Hematopoietic multipotent progenitor cell (in vitro differentiated cells): ENCODE data around the gene PCCA. TPM values are rescaled to one million over a fixed set of nuclear protein-coding genes. Genes with fewer than 3 reads are reported as not detected.
"Not testable (repeated sequence)": the region's sequence is repeated elsewhere in the genome, so short reads cannot be mapped to it uniquely, and the experiment has no call there.

ENCODE experiments used
- DNase-seq, 3 donors: peaks; one replicate each; pipeline ENCODE4 v3.0.0-alpha.2; 2011 to 2015; ENCODE audit warnings: low read depth in 2 of 3, low spot score in 2 of 3
- total RNA-seq: library from RNA; depleted of rRNA; stranded (reverse); fragments of >200 nt; gene quantifications from one replicate; pipeline ENCODE4 v1.2.3, GENCODE V29; 2012

Gene PCCA
- total RNA-seq, 1 donor = 11.0 TPM

DNA sequence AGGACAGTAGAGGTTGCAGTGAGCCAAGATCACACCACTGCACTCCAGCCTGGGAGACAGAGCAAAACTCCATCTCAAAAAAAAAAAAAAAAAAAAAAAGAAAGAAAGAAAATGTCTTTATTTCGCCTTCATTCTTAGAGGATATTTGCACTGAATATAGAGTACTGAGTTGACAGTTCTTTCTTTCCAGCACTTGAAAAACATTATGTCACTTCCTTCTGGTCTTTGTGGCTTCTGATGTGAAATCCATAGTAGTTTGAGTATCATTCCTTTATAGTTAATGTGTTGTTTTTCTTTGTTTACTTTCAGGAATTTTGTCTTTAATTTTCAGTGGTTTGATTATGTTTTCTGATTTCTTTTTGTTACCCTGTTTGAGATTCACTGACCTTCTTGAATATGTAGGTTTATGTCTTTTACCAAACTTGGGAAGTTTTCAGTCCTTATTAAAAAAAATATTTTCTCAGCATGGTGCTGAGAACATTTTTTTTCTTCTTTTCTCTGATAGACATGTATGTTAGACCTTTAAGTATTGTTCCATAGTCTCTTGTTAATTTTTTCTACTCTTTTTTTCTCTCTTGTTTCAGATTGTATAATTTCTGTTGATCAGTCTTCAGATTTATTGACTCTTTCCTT, 50.1 kb downstream of the PCCA start:
- no peak for DNase-seq

DNA sequence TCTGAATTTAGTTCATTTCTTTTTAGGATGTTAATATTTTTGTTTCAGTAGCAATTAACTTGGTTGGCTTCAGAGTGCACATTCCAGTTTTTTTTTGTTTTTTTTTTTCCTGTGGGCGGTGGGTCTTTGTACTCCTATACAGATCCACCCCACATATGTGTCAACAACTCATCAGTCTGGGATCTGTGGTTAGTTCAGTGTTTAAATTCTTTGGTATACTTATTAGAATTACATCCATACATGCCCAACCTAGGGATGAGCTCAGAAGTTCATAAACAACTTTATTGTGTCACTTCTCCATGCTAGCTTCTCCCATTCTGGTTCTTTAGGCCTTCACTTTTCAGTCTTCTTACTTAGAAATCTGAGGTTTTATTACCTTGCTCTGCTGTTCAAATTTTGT, 50.9 kb downstream of the PCCA start:
- DNase-seq = no peak

DNA sequence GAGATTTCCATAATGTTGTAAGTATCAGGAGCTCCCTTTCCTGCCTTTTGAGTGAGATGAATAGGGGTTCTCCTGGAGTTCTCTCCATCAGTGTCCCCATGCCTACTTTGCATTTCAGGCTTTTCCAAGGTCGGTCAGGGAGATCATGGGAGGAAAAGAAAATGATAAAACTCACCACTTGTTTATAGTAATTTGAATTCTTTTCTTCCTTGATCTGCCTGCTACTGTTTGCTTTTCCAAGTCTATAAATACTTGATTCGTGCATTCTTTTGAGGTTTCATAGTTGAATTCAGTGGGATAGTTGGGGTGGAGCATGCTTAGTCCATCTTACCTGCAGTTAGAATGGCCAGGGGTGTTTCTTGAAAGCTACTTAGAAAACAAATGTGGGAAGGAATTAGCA, 51.5 kb downstream of the PCCA start:
- DNase-seq = no peak

- not testable (repeated sequence) for DNase-seq
Observed at GRCh38 chr13:100141461-100141961, 52.6 kb downstream of the PCCA start.

DNA sequence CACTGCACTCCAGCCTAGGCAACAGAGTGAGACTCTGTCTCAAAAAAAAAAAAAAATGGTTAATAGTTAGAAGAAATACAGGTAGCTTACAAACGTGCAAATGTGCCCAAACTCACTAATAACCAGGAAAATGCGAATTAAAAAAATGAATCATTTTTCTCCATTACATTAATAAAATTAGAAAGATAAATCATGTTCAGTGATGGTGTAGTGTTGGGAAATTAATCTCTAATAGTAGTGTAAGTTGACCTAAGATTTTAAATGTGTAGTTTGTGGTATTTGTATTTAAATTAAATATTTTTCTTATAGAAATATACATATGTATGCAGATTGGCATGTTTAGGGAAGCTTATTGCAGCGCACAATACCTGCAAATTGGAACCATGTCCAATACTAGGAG, 57.6 kb downstream of the PCCA start:
- DNase-seq = no peak

DNA sequence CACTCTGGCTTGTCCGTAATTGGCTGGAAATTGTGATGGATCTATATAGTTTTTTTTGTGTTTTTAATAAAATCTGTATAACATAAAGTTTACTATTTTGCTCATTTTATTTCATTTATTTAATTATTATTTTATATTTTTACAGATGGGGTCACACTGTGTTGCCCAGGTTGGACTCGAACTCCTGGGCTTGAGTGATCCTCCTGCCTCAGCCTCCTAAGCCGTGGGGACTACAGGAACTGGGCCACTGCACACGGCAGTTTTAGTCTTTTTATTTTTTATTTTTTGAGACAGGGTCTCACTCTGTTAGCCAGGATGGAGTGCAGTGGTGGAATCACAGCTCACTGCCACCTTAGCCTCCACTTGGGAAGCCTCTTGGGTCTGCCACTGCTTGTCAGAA, 58.9 kb downstream of the PCCA start:
- DNase-seq = no peak

DNA sequence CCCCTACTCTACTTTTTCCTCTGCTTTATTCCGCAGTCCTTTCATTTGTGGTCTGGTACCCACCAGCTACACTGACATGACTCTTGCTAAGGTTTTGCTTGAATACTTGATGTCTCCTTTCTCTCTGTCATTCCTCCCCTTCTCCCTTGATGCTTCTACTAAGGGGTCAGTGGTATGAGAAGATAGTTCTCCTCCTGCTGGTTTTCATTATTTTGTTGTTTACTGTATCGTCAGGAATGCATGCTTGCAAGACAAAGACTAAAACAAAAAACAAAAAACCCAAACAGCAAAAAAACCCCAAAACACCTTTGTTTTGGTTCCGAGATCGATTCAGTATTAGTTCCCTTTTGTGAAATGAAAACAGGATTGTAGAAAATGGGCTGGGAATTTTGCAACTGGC, 59.5 kb downstream of the PCCA start:
- no peak for DNase-seq

- DNase-seq = no peak
Observed at GRCh38 chr13:100149389-100149788, 60.5 kb downstream of the PCCA start.

DNA sequence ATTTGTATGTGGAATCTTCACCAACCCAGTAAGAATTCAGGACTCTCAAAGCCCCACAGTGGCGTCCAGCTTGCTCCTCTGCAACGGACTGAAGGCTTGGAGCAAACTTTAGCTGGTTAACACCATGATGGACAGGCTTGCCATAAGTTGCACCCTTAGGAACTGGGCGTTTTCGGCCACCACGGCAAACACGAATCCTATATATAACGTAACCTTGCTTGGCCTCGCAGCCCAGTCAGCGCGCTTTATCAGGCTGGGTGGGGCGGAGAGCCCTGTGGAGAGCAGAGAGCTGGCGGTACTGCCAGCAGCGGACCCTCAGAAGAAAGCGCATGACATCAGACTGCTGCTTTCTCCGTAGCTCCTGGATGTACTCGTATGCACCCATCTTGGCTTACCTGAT, 61.8 kb downstream of the PCCA start:
- DNase-seq = not testable (repeated sequence)

GRCh38 chr13:100154842-100155416, 66.0 kb downstream of the PCCA start:
- no peak for DNase-seq

- no peak for DNase-seq
Observed at GRCh38 chr13:100156788-100157187, 67.9 kb downstream of the PCCA start.

- no peak for DNase-seq
Observed at GRCh38 chr13:100158569-100158968, 69.7 kb downstream of the PCCA start.

DNA sequence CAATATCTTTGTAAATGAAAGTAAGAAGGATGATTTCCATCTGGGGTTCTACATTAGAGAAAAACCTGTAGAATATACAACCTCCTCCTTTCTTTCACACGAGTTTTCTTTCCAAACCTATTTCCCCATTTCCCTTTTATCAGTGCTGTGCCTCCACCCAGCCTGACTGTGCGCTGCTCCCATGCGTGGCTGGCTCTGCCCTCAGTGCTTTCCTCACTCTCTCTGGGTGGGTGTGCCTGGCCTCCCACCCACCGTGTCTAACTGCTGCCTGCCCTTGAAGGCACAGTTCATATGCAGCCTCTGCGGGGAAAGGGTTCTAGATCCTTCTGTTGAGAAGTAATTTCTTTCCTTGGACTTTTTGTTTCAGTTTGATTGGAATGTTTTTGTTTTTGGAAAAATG, 70.7 kb downstream of the PCCA start:
- no peak for DNase-seq

- DNase-seq = no peak
Observed at GRCh38 chr13:100160450-100160849, 71.6 kb downstream of the PCCA start.

DNA sequence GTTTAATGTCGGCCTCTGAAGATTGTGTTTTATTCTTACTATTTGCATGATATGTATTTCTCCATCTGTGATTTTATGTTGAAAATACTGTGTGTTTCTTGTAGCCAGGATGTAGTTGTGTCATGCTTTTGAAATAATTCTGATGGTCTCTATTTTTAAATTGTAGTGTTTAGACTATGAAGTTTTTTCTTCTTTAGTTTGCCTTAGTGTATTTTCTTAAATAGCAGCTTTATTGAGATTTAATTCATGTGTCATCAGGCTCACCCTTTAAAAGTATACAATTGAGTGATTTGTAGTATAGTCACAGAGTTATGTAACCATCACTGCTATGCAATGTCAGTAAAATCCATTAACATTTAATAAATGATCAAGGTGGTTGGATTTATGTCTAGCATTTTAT, 74.5 kb downstream of the PCCA start:
- no peak for DNase-seq

- DNase-seq = no peak
Observed at GRCh38 chr13:100173203-100173602, 84.3 kb downstream of the PCCA start.

DNA sequence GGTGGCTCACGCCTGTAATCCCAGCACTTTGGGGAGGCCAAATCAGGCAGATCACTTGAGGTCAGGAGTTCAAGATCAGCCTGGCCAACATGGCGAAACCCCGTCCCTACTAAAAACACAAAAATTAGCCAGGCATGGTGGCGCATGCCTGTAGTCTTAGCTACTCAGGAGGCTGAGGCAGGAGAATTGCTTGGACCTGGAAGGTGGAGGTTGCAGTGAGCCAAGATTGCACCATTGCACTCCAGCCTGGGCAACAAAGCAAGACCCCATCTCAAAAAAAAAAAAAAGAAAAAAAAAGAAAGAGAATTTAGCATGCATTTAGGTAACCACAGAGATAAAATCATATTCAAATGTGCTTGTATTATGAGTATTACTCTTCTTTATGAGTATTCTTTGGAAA, 85.6 kb downstream of the PCCA start:
- DNase-seq = not testable (repeated sequence)

DNA sequence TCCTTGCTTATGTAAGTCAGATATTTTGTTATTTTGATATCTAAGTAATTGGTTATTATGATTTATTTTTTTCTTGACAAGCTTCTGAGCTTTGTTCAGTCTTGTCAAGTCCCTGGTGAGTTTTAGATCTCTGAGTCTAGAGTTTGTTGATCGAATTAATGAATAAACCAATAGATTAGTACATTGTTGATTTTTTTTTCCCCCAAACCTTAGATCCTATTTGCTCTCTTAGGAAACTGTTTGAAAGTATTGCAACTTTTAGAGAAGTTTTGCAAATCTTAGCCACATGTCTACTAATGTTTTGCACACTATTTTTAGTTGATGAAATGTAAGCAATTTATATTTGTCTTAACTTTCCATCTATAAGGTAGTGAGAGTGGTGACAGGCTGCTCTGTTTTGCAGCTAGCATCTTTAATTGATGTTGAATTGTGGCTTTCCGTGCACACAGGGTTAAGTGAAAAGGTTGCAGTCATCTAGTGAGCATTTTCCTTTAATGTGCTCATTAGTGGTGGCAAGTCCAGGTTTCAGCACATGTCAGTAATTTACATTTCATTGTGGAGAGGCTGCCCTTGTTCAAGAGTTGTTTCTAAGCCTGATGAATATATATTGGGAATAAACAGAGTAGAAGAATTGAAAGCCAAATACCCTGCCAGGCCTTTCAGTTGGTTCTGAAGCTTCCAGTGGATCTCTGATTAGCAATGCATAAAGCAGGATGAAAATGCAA, 86.3 kb downstream of the PCCA start:
- no peak for DNase-seq

- no peak for DNase-seq
Observed at GRCh38 chr13:100175803-100176182, 86.9 kb downstream of the PCCA start.

- no peak for DNase-seq
Observed at GRCh38 chr13:100176801-100177400, 88.0 kb downstream of the PCCA start.

DNA sequence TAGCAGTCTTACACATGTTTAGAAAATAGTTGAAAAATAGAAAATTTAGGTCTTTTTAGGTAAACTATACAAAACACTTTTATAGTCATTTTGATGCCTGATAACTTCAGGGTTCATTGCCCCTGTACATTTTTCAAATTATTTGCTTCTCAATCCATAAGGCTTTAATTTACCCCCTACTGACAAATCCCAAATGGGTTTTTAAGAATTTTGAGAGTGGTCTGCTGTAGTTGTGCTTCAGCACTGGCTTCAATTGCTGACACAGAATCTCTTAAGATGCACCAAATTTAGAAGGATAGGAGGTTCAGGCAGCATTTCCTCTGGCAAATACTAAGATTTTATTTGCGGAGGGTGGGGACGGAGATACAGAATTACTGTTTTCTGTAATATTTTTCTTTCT, 89.4 kb downstream of the PCCA start:
- DNase-seq = no peak

GRCh38 chr13:100179276-100179675, 90.4 kb downstream of the PCCA start:
- no peak for DNase-seq
